Lung (tissue), 12 donors: ENCODE results near the gene ENKD1. TPM values are rescaled to one million over a fixed set of nuclear protein-coding genes. Genes with fewer than 3 reads are reported as not detected.
A peak's percentile ranks its signal among the peaks of the same experiment; 100 is the strongest.

Source experiments
- ATAC-seq: fragments of 200-7000 bp; cut with Tn5 transposase; one replicate; pipeline ENCODE4 v1.9.1; 2020; ENCODE audit warnings: moderate number of reproducible peaks; ENCODE audit not compliant: insufficient read depth, low FRiP score
- DNase-seq, 3 donors: peaks; one replicate each; pipeline ENCODE4 v3.0.0-alpha.2; 2013 to 2017
- H3K27ac ChIP-seq, 2 donors: one replicate each; pipeline ENCODE4 v1.5.1; 2013; ENCODE audit warnings: mild to moderate bottlenecking in 2 of 2, moderate library complexity in 2 of 2, control low read depth in 1 of 2, inconsistent platforms in 1 of 2, low read depth in 1 of 2, low read length in 1 of 2
- H3K27me3 ChIP-seq, 3 donors: one replicate each; pipeline ENCODE4 v1.5.1; 2013; ENCODE audit warnings: low read length in 2 of 3; ENCODE audit not compliant: control insufficient read depth in 3 of 3, insufficient read depth in 3 of 3
- H3K36me3 ChIP-seq, 4 donors: one replicate each; pipeline ENCODE4 v1.5.1; 2013; ENCODE audit warnings: low read length in 4 of 4, mild to moderate bottlenecking in 1 of 4, moderate library complexity in 1 of 4; ENCODE audit not compliant: control insufficient read depth in 4 of 4, insufficient read depth in 4 of 4
- H3K4me1 ChIP-seq, 5 donors: one replicate each; pipeline ENCODE4 v1.5.1; 2013; ENCODE audit warnings: low read length in 5 of 5, mild to moderate bottlenecking in 2 of 5, moderate library complexity in 1 of 5; ENCODE audit not compliant: control insufficient read depth in 5 of 5, insufficient read depth in 5 of 5
- H3K4me3 ChIP-seq: one replicate; pipeline ENCODE4 v1.5.1; 2013; ENCODE audit warnings: mild to moderate bottlenecking, control low read depth, moderate library complexity
- H3K9ac ChIP-seq, 2 donors: one replicate each; pipeline ENCODE4 v1.5.1; 2013; ENCODE audit warnings: low read length in 2 of 2, control low read depth in 1 of 2; ENCODE audit not compliant: insufficient read depth in 1 of 2
- H3K9me3 ChIP-seq, 4 donors: one replicate each; pipeline ENCODE4 v1.5.1; 2013; ENCODE audit warnings: low read length in 3 of 4, mild to moderate bottlenecking in 1 of 4, moderate library complexity in 1 of 4; ENCODE audit not compliant: control insufficient read depth in 4 of 4, insufficient read depth in 3 of 4
- CTCF ChIP-seq: IDR thresholded peaks from 2 replicates; pipeline ENCODE4 v1.5.1; 2012; ENCODE audit warnings: mild to moderate bottlenecking; ENCODE audit errors: control extremely low read depth, extremely low read depth
- WGBS, 2 donors: extraction: QIAGEN DNeasy Blood & Tissue Kit; methylation state at CpG; one replicate each; pipeline ENCODE4 v1.1.7; 2013; 5-methylcytosine and 5-hydroxymethylcytosine counted together
- polyA plus RNA-seq, 2 donors: library from polyadenylated mRNA; stranded (reverse); fragments of 200-250 nt; gene quantifications; one replicate each; pipeline ENCODE4 v1.2.1, GENCODE V29; 2013
- total RNA-seq, 2 donors: library from RNA; depleted of rRNA in 1 of 2; stranded (reverse); fragments of >200 nt in 1 of 2; gene quantifications; one replicate each; pipeline ENCODE4 v1.2.1, GENCODE V29; 2014 to 2021
- donor health status: control.
- donor health status: control.
- donor health status: Bipolar disorder and iron deficiency.
- donor health status: healthy.
- donor health status: DM: yes; HTN: yes; CAD: no.

Gene ENKD1
- total and polyA plus RNA-seq, 4 donors, result 24.4 to 35.9 (median 31.1) TPM

GRCh38 chr16:67673712-67674580 is 7.4 kb upstream of the ENKD1 start:
- WGBS, 2 donors, result 23 to 24% methylated on average over 21 of the region's 21 CpGs
- TF ChIP-seq CTCF, result no peak
- peaks cover 0 to 20% (median 17%) of the 10 kb centered on the region in 5 donors for H3K4me1 ChIP-seq
- no peak overlapping the region for H3K4me3 ChIP-seq
- peak overlapping the region; percentile 29 to 85 for H3K27ac ChIP-seq
- H3K9me3 ChIP-seq, result no peaks in the 10 kb centered on the region
- H3K9ac ChIP-seq, result no peak overlapping the region
- ATAC-seq (peak; percentile 64), DNase-seq (peak; percentile 74 to 80 (median 78))
- no peaks in the 10 kb centered on the region for H3K27me3 ChIP-seq
- peaks cover 0 to 8% (median 1%) of the 10 kb centered on the region in 4 donors for H3K36me3 ChIP-seq

- no peak overlapping the region for H3K4me3 ChIP-seq
- peak; percentile 68 for ATAC-seq
Observed at GRCh38 chr16:67672739-67673662, 6.5 kb upstream of the ENKD1 start.

GRCh38 chr16:67672306-67672705 is 5.8 kb upstream of the ENKD1 start:
- DNase-seq (no peak), ATAC-seq (no peak)
- Histone ChIP-seq H3K9me3 (no peaks in the 10 kb centered on the region), H3K27me3 (no peaks in the 10 kb centered on the region), H3K4me1 (peaks cover 0 to 31% (median 16%) of the 10 kb centered on the region in 5 donors), H3K36me3 (peaks cover 0 to 4% (median 1%) of the 10 kb centered on the region in 4 donors), H3K9ac (no peak overlapping the region), H3K4me3 (no peak overlapping the region), H3K27ac (peak overlapping the region in 1 of 2 donors; percentile 3)
- TF ChIP-seq CTCF, result no peak
- WGBS, 2 donors, result 28 to 41% methylated on average over 4 of the region's 4 CpGs

More at GRCh38 chr16:67672739-67673662, 6.5 kb upstream of the ENKD1 start:
- peak overlapping the region; percentile 1 to 85 for H3K27ac ChIP-seq
- H3K9ac ChIP-seq, result no peak overlapping the region
- WGBS, 2 donors, result 43 to 44% methylated on average over 13 of the region's 13 CpGs
- H3K4me1 ChIP-seq, result peaks cover 0 to 24% (median 17%) of the 10 kb centered on the region in 5 donors
- TF ChIP-seq CTCF, result peak; percentile 58
- no peaks in the 10 kb centered on the region for H3K27me3 ChIP-seq
- H3K36me3 ChIP-seq, result peaks cover 0 to 8% (median 1%) of the 10 kb centered on the region in 4 donors
- peak; percentile 62 to 68 (median 68) for DNase-seq
- no peaks in the 10 kb centered on the region for H3K9me3 ChIP-seq
